ENCODE measurements around the gene SRBD1.

DNA sequence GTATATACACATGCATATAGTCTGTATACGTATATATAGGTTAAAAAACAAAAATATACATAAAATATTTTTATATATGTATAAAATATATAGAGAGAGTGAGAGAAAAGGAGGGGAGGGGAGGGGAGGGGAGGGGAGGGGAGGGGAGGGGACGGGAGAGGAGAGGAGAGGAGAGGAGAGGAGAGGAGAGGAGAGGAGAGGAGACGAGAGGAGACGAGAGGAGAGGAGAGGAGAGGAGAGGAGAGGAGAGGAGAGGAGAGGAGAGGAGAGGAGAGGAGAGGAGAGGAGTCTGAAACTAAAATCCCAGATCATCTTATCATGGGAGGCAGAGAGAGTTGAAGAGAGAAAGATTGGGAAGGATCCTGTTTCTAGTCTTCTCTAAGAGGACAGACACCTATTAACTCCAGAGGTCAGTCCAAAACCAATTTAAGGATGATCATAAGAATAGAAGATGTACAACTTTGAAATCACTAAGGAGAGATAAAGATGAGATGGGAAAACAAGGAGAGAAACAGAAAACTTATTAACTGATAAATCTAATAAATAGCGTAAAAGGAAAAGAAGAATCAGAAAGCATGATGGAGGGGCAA, 195.4 kb downstream of the SRBD1 start:
- TF ChIP-seq POLR2A (IDR thresholded peaks at IDR 0.05; ENCODE audit: borderline replicate concordance, extremely low read depth, insufficient read depth, insufficient read length) (no peak), RAD21 (IDR thresholded peaks at IDR 0.05; ENCODE audit: low read depth) (no peak), POLR2AphosphoS5 (IDR thresholded peaks at IDR 0.05; ENCODE audit: low read depth, low read length) (no peak), CEBPB (IDR thresholded peaks at IDR 0.05; ENCODE audit: low read depth) (no peak), EGR1 (IDR thresholded peaks at IDR 0.05; ENCODE audit: low read depth) (no peak), TCF7L2 (IDR thresholded peaks at IDR 0.05; ENCODE audit: borderline replicate concordance, extremely low read depth, insufficient read depth, insufficient read length) (no peak)
- TF ChIP-seq, protein P1, sequence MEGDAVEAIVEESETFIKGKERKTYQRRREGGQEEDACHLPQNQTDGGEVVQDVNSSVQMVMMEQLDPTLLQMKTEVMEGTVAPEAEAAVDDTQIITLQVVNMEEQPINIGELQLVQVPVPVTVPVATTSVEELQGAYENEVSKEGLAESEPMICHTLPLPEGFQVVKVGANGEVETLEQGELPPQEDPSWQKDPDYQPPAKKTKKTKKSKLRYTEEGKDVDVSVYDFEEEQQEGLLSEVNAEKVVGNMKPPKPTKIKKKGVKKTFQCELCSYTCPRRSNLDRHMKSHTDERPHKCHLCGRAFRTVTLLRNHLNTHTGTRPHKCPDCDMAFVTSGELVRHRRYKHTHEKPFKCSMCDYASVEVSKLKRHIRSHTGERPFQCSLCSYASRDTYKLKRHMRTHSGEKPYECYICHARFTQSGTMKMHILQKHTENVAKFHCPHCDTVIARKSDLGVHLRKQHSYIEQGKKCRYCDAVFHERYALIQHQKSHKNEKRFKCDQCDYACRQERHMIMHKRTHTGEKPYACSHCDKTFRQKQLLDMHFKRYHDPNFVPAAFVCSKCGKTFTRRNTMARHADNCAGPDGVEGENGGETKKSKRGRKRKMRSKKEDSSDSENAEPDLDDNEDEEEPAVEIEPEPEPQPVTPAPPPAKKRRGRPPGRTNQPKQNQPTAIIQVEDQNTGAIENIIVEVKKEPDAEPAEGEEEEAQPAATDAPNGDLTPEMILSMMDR (IDR thresholded peaks at IDR 0.05 in 2 of 3, conservative IDR thresholded peaks at IDR 0.05 in 1 of 3; ENCODE audit: borderline replicate concordance in 1 of 3, insufficient read depth in 1 of 3, low read depth in 2 of 3, low read length in 2 of 3): no peak
- TF ChIP-seq, protein P2, sequence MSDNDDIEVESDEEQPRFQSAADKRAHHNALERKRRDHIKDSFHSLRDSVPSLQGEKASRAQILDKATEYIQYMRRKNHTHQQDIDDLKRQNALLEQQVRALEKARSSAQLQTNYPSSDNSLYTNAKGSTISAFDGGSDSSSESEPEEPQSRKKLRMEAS (IDR thresholded peaks at IDR 0.05): no peak
- TF ChIP-seq, protein P3, sequence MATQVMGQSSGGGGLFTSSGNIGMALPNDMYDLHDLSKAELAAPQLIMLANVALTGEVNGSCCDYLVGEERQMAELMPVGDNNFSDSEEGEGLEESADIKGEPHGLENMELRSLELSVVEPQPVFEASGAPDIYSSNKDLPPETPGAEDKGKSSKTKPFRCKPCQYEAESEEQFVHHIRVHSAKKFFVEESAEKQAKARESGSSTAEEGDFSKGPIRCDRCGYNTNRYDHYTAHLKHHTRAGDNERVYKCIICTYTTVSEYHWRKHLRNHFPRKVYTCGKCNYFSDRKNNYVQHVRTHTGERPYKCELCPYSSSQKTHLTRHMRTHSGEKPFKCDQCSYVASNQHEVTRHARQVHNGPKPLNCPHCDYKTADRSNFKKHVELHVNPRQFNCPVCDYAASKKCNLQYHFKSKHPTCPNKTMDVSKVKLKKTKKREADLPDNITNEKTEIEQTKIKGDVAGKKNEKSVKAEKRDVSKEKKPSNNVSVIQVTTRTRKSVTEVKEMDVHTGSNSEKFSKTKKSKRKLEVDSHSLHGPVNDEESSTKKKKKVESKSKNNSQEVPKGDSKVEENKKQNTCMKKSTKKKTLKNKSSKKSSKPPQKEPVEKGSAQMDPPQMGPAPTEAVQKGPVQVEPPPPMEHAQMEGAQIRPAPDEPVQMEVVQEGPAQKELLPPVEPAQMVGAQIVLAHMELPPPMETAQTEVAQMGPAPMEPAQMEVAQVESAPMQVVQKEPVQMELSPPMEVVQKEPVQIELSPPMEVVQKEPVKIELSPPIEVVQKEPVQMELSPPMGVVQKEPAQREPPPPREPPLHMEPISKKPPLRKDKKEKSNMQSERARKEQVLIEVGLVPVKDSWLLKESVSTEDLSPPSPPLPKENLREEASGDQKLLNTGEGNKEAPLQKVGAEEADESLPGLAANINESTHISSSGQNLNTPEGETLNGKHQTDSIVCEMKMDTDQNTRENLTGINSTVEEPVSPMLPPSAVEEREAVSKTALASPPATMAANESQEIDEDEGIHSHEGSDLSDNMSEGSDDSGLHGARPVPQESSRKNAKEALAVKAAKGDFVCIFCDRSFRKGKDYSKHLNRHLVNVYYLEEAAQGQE (IDR thresholded peaks at IDR 0.05; ENCODE audit: low read depth): no peak

Data from HCT116 (cell line).